Epithelial cell of esophagus (primary cell): ENCODE results near the gene ELL.

ENCODE experiments used
- DNase-seq: peaks from one replicate; pipeline ENCODE4 v3.0.0; 2010; ENCODE audit warnings: low read depth
- H3K4me3 ChIP-seq: 2 replicates; pipeline ENCODE4 v1.5.1; 2011; ENCODE audit warnings: mild to moderate bottlenecking, low read length, control low read depth
- CTCF ChIP-seq: IDR thresholded peaks from 2 replicates; pipeline ENCODE4 v1.5.1; 2011; ENCODE audit warnings: low read depth, mild to moderate bottlenecking, low read length, control low read depth, inconsistent platforms; ENCODE audit not compliant: insufficient read depth; ENCODE audit errors: missing control alignments

Gene ELL

GRCh38 chr19:18393836-18394235 is 128.0 kb downstream of the ELL start:
- DNase-seq: no peak
- no peak for TF ChIP-seq CTCF
- H3K4me3 ChIP-seq: no peak overlapping the region

GRCh38 chr19:18392926-18393325 is 128.9 kb downstream of the ELL start:
- no peak overlapping the region for H3K4me3 ChIP-seq
- no peak for DNase-seq

More at GRCh38 chr19:18392926-18393325, 128.9 kb downstream of the ELL start:
- TF ChIP-seq CTCF: no peak
